HG03103 (cell line): ENCODE data around the gene SETBP1.
A peak's percentile ranks its signal among the peaks of the same experiment; 100 is the strongest.
"Not testable (repeated sequence)": the region's sequence is repeated elsewhere in the genome, so short reads cannot be mapped to it uniquely, and the experiment has no call there.

Source experiments
- ATAC-seq: cut with Tn5 transposase; IDR thresholded peaks from one replicate; pipeline ENCODE4 v1.9.1; 2021; ENCODE audit warnings: low read depth; ENCODE audit not compliant: unreplicated experiment

The SETBP1 gene

DNA sequence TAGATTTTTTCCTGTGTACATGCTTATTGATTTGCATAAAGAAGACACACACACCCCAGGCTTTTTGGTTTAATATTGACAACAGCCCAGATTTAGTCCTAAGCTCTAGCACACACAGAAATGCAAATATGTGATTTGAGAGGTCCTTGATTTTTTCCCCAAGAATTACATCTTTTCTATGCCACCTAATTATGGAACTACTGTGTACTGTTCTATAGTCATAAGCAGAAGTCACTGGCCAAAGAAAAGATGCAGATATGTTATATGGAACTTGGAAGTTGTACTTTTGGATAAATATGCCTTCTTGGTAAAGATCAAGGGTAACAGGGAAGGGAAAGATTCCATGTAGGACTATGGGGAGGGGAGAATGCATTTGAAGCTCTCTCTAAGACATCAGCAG, 105.6 kb downstream of the SETBP1 start:
- ATAC-seq, result peak; percentile 24

DNA sequence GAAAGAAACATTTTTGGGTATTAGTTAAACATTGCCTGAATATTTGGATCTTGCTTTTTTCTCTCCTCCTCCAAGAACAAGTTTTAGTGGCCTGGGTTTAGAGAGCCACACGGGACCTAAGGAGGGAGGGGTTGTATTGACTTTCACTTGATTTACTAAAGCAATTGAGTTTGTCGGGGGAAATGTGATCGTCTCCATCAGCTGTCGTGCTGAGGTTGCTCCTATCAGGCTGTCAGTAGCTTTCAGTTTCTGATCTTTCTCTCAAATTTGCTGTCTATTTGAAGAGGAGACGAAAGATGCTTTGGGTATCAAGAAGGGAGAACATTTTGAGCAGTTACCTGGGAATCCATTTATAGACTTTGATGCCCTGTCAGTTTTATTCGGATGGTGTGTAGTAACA, 106.0 kb downstream of the SETBP1 start:
- ATAC-seq, result peak; percentile 69

DNA sequence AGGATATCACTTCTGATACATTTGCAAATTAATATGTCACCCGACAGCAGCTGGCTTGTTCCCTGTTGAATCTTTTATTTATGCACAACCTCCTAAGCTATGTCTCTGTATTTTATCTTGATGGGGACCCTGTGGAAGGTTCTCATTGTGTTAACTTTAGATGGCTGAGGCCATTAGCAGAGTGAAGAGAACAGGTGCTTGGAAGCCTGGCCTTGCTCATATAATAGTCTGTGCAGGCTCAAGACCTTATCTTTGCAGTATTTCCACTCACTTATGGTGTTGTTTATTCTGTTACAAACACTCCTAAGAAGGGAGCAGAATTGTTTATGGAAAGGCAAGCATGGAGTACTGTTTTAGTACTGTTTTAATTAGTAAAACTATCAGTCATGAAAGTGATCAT, 107.6 kb downstream of the SETBP1 start:
- no peak for ATAC-seq

DNA sequence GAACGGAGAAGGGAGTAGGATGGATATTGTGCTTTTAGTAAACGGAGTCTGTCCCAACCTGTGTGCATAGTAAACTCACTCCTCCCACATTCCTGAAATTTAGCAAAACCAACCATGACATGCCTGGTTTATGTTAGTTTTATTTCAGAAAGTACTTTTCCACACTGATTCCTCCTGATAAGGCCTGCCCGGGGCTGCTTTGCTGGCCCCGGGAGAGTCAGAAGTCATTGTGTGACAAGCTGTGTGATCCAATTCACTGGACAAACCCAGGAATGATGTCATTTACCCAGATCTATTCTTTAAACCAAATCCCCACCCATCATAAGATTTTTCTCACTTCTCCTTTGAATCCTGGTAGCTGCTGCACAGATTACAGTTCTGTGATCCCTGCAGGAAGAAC, 109.0 kb downstream of the SETBP1 start:
- ATAC-seq, result no peak

DNA sequence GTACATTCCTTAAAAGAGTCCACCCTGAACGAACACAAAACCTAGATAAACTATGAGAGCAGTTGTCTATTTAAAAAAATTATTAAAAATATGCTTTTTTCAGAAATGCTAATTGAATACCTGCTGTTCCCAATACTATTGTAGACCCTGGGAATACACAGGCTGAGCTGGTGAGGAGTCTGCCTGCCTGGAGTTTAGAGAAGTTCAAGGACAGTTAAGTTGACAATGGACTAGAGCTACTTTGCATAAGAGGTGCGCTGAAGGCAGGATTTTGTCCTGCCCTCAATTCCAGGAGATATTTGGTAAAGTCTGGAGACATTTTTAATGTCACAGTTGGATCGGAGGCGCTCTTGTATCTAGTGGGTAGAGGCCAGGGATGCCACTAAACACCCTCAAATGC, 110.2 kb downstream of the SETBP1 start:
- ATAC-seq, result no peak

DNA sequence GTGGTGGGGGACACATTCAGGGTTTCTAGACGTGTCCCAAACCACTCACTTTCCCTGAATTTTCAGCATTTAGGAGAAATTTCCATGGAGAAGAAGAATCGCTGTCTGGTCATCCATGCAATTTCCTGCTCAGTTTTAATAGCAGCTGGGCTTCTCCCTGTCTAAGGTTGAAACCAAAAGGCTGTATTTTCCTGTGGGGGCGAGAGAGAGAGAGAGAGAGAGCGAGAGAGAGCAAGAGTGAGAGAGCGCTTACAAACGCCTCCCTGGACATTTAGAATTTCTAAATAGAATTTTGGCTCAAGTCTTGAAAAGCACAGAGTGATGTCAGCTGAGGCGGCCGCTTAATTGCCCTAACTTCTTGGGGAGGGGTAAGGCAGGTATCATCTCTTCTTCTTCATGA, 110.8 kb downstream of the SETBP1 start:
- no peak for ATAC-seq

DNA sequence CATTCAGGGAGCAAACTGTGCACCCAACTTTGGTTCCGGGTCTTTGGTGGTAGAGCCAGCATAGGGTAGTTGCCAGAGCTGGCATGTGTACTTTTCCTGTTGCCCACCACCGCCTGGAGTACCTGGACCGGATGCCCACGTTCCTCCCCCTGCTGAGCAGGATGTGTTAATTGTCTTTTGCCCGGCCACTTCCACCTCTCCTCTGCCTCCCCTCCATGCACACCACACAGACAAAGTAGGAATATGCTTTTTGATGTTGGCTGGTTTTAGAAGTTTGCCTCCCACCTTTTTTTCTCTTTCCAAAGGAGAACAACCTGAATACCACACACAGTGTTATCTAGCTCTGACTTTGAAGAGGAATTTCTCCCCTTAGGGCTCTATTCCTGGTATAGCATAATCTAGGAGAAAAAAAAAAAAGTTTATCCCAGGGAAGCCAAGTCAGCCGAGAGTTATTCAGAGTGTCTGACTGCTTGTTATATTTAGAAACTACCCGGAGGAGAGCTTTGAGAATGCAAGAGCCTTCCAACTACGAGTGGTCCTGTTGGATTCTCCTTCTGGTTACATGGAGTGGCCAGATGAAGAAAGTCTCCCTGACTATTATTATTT, 111.9 kb downstream of the SETBP1 start:
- no peak for ATAC-seq

DNA sequence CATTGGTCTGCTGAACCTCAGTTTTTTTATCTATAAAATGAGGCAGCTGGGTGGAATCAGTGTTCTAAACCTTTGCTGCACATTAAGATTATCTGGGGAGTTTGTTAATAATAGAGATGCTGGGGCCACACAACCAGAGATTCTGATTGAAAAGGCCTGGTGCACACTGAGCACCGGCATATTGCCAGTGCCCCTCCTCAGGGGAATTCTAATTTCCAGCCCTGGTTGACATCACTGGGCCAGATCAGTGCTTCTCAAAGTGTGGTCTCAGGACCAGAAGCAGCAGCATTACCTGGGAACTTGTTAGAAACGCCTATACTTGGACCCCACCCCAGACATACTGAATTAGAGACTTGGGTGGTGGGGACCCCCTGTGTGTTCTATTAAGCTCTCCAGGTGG, 112.5 kb downstream of the SETBP1 start:
- no peak for ATAC-seq

DNA sequence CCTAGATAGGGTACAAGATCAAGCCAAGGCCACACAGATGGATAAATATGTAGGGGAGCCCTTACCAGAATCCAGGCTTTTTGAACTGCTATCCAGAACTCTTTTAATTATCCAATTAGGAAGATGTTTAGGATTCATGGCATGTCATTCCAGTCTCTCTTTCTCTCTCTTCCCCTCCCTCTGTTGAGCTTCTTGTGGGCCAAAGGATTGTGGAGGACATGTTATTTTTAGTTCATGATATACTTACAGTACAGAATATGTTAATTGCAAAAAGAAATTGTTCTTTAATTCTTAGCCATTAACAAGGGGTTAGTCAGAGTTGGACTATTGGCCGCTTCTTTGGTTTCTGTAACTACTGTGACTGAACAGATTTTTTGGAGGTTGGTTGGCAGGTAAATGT, 113.0 kb downstream of the SETBP1 start:
- ATAC-seq, result no peak

DNA sequence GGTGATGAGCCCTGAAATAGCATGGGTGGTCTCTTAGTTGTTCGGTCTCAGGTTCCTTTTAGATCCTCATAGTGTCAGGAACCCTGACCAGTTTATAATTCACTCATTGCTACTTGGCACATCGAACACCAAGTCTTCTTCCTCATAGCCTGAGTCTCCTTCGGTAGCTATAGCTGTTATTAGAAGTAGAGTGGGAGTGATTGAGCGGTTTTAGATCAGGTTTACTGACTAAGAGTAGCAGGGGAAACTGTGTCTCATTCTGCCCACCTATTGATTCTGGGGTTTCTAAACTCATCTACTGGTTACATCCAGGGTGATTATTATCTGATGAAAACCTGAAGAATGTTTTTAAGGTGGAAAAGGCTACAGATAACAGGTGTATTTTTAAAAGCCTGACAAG, 114.6 kb downstream of the SETBP1 start:
- ATAC-seq, result no peak

DNA sequence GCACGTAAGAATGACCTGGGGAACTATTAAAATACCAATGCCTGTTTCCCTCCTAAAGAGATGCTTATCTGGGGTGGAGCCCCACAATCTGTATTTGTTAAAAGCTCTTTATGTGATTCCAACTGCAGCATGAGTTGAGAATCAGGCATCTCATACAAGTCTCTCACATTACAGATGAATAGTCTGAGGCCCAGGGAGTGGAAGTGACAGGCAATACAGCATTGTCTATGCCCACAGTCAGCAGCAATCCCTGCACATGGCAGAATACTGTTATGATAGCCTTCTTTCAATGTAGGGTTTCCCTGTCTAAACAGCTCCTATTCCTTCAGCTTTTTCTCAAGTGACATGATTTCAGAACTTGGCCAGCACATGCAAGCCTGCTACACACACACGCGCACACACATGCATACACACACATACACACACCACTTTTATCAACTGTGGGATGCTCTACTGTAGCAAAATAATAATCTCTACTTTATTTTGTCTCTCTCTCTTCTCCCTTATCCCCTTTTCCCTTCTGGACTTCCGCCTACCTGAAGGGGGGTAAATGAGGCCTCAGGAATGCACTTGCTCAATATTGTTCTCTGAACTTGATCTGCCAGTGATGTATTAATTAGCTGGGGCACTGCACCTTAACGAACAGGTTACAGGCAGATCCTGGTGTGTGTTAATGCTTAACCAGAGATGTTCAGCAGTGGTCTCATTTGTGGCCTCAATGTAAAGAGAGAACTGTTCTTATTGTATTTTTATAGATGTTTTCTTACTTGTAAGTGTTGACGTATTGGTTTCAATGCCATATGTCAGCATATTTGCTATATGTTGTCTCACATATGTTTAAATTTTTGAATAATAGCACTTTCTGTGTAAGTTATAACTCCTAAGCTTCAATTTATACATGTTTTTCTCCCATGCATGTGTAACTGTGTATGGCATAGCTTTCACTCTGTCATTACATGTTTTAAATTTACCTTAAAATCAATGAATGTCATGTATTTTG, 116.0 kb downstream of the SETBP1 start:
- ATAC-seq, result no peak

DNA sequence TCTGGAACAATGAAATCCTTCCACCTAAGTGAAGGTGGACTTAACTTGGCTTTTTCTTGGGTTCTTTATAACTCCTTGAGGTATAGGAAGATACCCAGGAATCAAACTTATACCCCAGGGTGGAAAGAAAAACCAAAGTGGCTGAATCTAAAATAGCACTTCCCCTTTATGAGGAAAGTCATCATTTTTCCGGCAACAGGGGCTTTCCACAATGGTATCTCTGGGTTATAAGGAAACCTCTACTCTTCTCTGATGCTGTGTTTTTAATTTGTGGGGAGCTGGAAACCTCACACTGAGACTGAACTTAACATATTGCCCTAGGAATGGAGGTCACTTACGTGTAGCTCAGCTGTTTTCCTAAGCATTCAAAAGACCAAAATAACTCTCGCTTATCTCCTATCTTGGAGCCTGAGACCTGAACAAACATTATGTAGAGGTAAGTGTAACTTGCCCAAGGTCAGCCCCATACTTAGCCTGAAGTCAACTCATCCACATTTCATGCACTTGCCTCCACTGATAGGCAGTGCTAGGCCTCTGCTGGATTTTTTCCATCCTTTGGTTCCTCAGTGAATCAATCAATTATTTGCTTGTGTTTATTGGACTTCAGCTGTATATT, 117.9 kb downstream of the SETBP1 start:
- no peak for ATAC-seq

DNA sequence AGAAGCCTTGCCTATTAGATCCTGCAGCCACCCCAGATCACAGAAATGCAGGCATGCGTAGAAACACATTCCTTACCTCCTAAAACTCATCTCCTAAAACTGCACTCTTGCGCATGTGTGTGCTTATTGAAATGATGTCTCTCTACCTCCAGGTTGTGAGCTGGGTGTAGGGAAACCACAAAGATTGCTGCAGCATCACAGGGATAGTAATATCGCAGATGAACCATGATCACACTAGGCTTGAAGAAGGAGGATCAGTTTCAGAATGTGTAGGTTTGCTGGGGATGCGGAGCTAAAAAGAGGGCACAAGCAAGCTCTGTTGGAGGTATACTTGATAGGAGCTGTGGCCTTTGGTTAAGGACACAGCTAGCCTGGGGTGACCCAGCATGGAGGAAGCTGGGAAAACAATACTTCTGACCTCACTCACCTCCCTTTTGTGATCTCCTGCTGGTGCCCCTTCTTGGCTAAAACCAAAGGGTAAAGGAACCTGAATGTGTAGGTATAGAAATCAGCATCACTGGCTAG, 118.8 kb downstream of the SETBP1 start:
- ATAC-seq, result no peak

DNA sequence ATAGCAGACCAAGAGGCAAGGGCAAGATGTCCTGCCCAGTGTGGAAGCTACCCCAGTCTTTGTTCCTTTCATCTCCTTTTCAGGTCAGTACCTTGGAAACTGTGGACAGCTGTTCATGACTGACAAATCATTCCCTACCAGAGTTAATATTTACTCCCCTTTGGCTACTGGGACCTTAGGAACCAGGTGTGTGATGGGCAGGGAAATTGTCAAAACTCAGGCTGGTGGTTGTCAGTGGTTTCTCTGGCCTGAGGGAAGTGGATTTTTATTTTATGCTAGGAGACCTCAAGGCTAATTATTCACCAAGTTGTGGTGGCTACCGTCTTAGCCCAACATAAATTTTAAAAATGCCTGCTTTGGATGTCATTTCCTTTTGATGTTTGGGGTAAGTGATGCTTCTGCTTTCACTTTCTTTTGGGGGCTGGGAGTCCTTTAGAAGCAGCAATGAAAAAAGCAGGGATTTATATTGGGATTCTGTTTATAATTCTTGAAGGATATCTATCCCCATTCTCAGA, 119.3 kb downstream of the SETBP1 start:
- ATAC-seq, result no peak

DNA sequence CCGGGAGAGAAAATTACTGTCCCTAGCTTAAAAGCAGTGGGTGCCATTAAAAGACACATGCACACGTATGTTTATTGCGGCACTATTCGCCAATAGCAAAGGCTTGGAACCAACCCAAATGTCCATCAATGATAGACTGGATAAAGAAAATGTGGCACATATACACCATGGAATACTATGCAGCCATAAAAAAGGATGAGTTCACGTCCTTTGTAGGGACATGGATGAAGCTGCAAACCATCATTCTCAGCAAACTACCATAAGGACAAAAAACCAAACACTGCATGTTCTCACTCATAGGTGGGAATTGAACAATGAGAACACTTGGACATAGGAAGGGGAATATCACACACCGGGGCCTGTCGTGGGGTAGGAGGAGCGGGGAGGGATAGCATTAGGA, 120.1 kb downstream of the SETBP1 start:
- not testable (repeated sequence) for ATAC-seq

DNA sequence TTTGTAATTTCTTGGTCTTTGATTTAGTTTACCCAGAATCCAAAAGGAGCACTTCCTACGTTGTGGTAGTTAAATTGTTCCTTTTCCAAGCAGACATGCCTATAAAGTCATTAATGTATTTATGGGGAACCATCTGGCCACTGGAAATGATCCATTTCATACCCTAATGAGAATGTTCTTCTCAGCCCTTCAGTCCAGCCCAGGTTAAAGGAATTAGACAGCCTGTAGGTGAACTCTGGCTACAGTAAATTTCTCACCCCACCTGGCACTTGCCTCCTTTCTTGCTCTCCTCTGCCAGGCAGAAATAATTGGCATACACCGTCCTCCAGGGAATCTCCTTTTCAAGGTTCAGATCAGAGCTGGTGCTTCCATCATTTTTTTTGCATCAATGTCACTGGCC, 121.1 kb downstream of the SETBP1 start:
- ATAC-seq, result no peak

DNA sequence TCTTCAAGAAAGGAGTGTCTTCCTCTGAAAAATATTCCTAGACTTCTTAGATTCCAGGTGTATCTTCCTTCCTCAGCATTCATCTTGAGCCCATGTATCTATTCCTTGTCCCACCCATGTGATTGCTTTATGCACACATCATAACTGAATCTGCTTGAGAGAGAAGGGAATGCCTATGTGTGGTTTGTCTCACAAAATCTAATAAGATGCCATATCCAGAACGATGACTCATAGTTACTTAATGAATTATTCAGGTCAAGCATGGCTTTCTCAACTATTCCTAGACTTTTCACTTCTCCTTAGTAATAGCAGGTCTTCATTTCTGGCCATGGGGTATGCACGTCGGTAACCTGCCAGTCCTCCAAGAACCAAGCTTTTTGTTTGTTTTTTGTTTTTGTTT, 121.8 kb downstream of the SETBP1 start:
- ATAC-seq, result no peak

DNA sequence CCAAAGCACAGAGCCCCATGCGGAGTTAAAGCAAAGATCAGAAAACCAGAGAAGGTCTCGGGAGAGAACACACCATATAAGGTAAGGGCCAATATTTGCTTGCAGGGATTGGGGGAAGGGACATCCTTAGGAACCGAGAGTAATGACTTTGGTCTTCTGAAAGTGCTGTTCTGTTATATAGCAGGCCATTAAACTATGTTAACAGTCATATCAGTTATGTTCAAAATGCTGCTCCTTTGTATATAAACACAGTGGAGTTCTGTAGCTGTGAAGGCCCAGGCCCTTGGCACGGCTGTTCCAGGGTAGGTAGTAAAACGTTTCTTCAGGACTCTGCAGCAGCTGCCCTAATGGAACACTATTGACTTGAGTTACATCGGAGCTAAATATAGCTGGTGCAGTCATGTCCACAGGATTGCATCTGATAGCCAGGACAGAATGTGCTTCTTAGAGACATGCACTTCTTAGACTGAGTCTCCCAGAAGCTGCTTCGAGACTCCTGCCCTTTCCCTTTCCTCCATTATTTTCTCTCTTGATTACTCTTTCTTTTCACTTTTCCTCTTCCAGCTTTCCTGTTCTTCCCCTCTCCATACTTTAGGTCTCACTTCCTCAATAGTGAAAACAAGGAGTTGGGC, 122.4 kb downstream of the SETBP1 start:
- peak; percentile 40 for ATAC-seq

DNA sequence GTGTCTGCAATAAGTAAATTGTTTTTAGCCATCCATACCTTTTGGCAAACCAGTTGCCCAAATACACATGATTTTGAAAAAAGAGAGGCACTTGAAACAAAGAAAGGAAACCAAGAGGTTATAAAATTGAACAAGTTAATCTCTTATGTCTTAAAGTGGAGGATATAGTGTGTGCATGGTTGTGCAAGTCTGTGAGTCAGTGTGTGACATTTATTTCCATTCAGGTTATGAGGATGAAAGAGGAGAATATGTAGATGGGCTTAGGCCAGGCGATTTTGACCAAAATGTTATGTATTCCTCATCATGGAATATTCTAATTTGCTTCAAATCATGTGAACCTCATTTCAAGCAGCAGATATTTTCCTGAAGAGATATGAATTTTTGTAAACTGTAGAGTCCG, 123.3 kb downstream of the SETBP1 start:
- ATAC-seq, result no peak

DNA sequence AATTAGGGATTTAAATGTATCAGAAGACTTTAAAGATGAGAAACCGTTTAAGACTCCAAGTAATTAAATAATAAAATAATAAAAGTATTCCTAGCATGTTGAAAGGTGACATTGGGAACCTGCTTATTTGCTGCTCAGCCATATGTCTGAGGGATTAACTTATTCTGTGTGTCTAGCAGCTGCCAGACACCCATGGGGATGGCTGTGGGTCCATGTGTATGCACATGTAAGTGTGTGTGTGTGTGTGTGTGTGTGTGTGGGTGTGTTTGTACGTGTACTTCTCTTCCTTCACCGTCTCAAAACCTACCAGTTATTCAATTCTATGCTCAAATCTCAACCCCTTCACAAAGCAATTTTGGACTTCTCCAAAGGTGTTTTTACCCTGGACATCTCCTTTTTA, 124.5 kb downstream of the SETBP1 start:
- ATAC-seq, result no peak

DNA sequence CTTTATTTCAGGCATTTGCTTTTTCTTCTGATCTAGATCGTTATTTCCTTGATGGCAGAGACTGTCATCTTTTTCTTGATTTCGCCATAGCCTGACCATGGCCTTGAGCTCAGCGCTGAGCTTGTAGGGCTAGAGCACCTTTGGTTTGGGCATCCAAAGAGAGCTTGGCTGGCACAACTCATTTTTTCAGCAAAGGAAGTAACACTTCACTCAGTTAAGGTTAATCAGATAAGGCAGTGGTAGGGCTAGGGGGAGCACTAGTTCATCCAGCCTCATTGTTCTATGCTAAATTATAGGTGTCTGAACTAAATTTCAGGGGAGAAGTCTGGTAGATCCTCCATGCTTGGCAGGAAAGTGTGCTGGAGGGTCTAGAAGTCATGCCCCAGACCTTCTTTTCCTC, 125.0 kb downstream of the SETBP1 start:
- ATAC-seq, result no peak
